ACC112 (cell line): ENCODE results near the gene DISP3.

Experiments used
- H2AFZ ChIP-seq: fragments of 200-600 bp; sonication (generic); one replicate; pipeline ENCODE4 v1.6.0; 2017; ENCODE audit warnings: antibody characterized with exemption, low read length; ENCODE audit not compliant: unreplicated experiment
- H3K27ac ChIP-seq: fragments of 200-600 bp; sonication (generic); 2 replicates; pipeline ENCODE4 v1.5.1; 2014; ENCODE audit warnings: low read depth, mild to moderate bottlenecking, antibody characterized with exemption, low read length, moderate library complexity
- H3K27me3 ChIP-seq: fragments of 200-600 bp; sonication (generic); 2 replicates; pipeline ENCODE4 v1.6.1; 2014; ENCODE audit warnings: mild to moderate bottlenecking, antibody characterized with exemption, low read length, moderate library complexity, mixed read lengths; ENCODE audit not compliant: insufficient read depth
- H3K36me3 ChIP-seq: fragments of 200-600 bp; sonication (generic); 2 replicates; pipeline ENCODE4 v1.6.1; 2016; ENCODE audit warnings: mild to moderate bottlenecking, antibody characterized with exemption, low read length, moderate library complexity, mixed read lengths; ENCODE audit not compliant: insufficient read depth
- H3K4me1 ChIP-seq: fragments of 200-600 bp; sonication (generic); one replicate; pipeline ENCODE4 v1.6.1; 2016; ENCODE audit warnings: low read length, mixed read lengths; ENCODE audit not compliant: insufficient read depth, unreplicated experiment, control insufficient read depth
- H3K4me3 ChIP-seq: fragments of 200-600 bp; sonication (generic); 2 replicates; pipeline ENCODE4 v1.5.1; 2014; ENCODE audit warnings: mild to moderate bottlenecking, low read depth, low read length
- H3K79me2 ChIP-seq: fragments of 200-600 bp; sonication (generic); one replicate; pipeline ENCODE4 v1.6.0; 2016; ENCODE audit warnings: low read length; ENCODE audit not compliant: control insufficient read depth, unreplicated experiment, insufficient read depth

DISP3 gene

GRCh38 chr1:11478571-11479374 lies at the start of gene DISP3:
DISP3 (plus strand) TSS chr1:11479155; CDS start chr1:11500993, 21,838 bp downstream.
- Histone ChIP-seq H3K27ac (no peak within 1 kb of the TSS), H3K4me1 (no peaks in the 10 kb centered on the region), H3K4me3 (peak within 1 kb of the TSS; percentile 73), H3K27me3 (peaks cover 92% of the 10 kb centered on the region), H3K36me3 (no peaks in the 10 kb centered on the region), H2AFZ (no peak within 1 kb of the TSS), H3K79me2 (no peaks in the 10 kb centered on the region)

- Histone ChIP-seq H3K27ac (no peak overlapping the region), H3K79me2 (no peaks in the 10 kb centered on the region), H3K27me3 (peaks cover 66% of the 10 kb centered on the region), H3K4me3 (no peak overlapping the region), H2AFZ (no peak overlapping the region), H3K4me1 (no peaks in the 10 kb centered on the region), H3K36me3 (no peaks in the 10 kb centered on the region)
Observed at GRCh38 chr1:11429226-11429625, 49.7 kb upstream of the DISP3 start.

GRCh38 chr1:11429935-11430334 lies 49.0 kb upstream of the DISP3 start:
- Histone ChIP-seq H3K4me1 (no peaks in the 10 kb centered on the region), H2AFZ (no peak overlapping the region), H3K27me3 (peaks cover 69% of the 10 kb centered on the region)

GRCh38 chr1:11431941-11432507 lies 46.9 kb upstream of the DISP3 start:
- H3K27me3 ChIP-seq, result peaks cover 70% of the 10 kb centered on the region
- H3K4me3 ChIP-seq, result no peak overlapping the region
- H3K27ac ChIP-seq, result no peak overlapping the region
- H3K79me2 ChIP-seq, result no peaks in the 10 kb centered on the region
- H3K36me3 ChIP-seq, result no peaks in the 10 kb centered on the region
- H3K4me1 ChIP-seq, result no peaks in the 10 kb centered on the region
- no peak overlapping the region for H2AFZ ChIP-seq

More at GRCh38 chr1:11429935-11430334, 49.0 kb upstream of the DISP3 start:
- no peaks in the 10 kb centered on the region for H3K79me2 ChIP-seq
- no peak overlapping the region for H3K4me3 ChIP-seq
- H3K36me3 ChIP-seq, result no peaks in the 10 kb centered on the region
- no peak overlapping the region for H3K27ac ChIP-seq

GRCh38 chr1:11432526-11432925 lies 46.4 kb upstream of the DISP3 start:
- Histone ChIP-seq H3K79me2 (no peaks in the 10 kb centered on the region), H3K27me3 (peaks cover 73% of the 10 kb centered on the region), H2AFZ (no peak overlapping the region), H3K27ac (no peak overlapping the region), H3K36me3 (no peaks in the 10 kb centered on the region), H3K4me1 (no peaks in the 10 kb centered on the region), H3K4me3 (no peak overlapping the region)

GRCh38 chr1:11434501-11434900 lies 44.5 kb upstream of the DISP3 start:
- H3K36me3 ChIP-seq, result no peaks in the 10 kb centered on the region
- no peak overlapping the region for H3K4me3 ChIP-seq
- H3K79me2 ChIP-seq, result no peaks in the 10 kb centered on the region
- no peak overlapping the region for H2AFZ ChIP-seq
- no peak overlapping the region for H3K27ac ChIP-seq
- no peaks in the 10 kb centered on the region for H3K4me1 ChIP-seq
- H3K27me3 ChIP-seq, result peaks cover 77% of the 10 kb centered on the region

- H3K27me3 ChIP-seq, result peaks cover 80% of the 10 kb centered on the region
Observed at GRCh38 chr1:11434926-11435325, 44.0 kb upstream of the DISP3 start.

GRCh38 chr1:11438996-11439395 lies 40.0 kb upstream of the DISP3 start:
- Histone ChIP-seq H2AFZ (no peak overlapping the region), H3K27me3 (peaks cover 97% of the 10 kb centered on the region), H3K27ac (no peak overlapping the region), H3K36me3 (no peaks in the 10 kb centered on the region), H3K4me3 (no peak overlapping the region), H3K4me1 (no peaks in the 10 kb centered on the region), H3K79me2 (no peaks in the 10 kb centered on the region)

More at GRCh38 chr1:11434926-11435325, 44.0 kb upstream of the DISP3 start:
- Histone ChIP-seq H3K4me1 (no peaks in the 10 kb centered on the region), H3K27ac (no peak overlapping the region), H3K4me3 (no peak overlapping the region), H3K79me2 (no peaks in the 10 kb centered on the region), H2AFZ (no peak overlapping the region), H3K36me3 (no peaks in the 10 kb centered on the region)

GRCh38 chr1:11441211-11441952 lies 37.6 kb upstream of the DISP3 start:
- no peak overlapping the region for H2AFZ ChIP-seq
- H3K27me3 ChIP-seq, result peaks cover 99% of the 10 kb centered on the region
- no peaks in the 10 kb centered on the region for H3K4me1 ChIP-seq

GRCh38 chr1:11443043-11443442 lies 35.9 kb upstream of the DISP3 start:
- Histone ChIP-seq H3K27ac (no peak overlapping the region), H2AFZ (no peak overlapping the region), H3K79me2 (no peaks in the 10 kb centered on the region), H3K4me3 (no peak overlapping the region), H3K27me3 (peaks cover 96% of the 10 kb centered on the region), H3K36me3 (no peaks in the 10 kb centered on the region), H3K4me1 (no peaks in the 10 kb centered on the region)

More at GRCh38 chr1:11441211-11441952, 37.6 kb upstream of the DISP3 start:
- no peaks in the 10 kb centered on the region for H3K79me2 ChIP-seq
- no peak overlapping the region for H3K4me3 ChIP-seq
- H3K36me3 ChIP-seq, result no peaks in the 10 kb centered on the region
- H3K27ac ChIP-seq, result no peak overlapping the region
